ENCODE data around the gene LEFTY2. TPM values are rescaled to one million over a fixed set of nuclear protein-coding genes. Genes with fewer than 3 reads are reported as not detected.
"Not testable (repeated sequence)": the region's sequence is repeated elsewhere in the genome, so short reads cannot be mapped to it uniquely, and the experiment has no call there.

LEFTY2 gene
- total and polyA plus RNA-seq, 12 donors, result 0.23 to 1.4 (median 0.56) TPM

DNA sequence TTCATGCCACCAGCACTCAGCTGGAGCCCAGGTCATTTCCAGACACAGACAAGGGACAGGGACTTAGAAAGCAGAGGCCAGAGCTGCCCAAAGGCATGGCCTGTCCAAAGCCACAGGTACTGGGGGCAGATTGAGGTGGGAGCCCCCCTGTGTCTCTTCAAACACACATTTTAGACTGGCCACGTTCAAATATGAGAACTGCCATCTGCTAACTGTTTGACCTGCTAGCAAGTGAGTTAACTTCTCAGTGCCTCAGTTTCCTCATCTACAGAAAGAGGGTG is 862 bp upstream of the LEFTY2 start:
- WGBS, 2 donors, result 22 to 36% methylated on average over 1 of the region's 1 CpG

GRCh38 chr1:225940385-225941151 is 452 bp downstream of the LEFTY2 start:
- Histone ChIP-seq H3K27ac (peak overlapping the region in 9 of 10 donors; percentile 27 to 84 (median 62)), H3K27me3 (no peaks in the 10 kb centered on the region), H3K4me3 (peak overlapping the region in 2 of 10 donors; percentile 8 to 15), H3K9me3 (no peaks in the 10 kb centered on the region), H3K36me3 (no peaks in the 10 kb centered on the region), H3K4me1 (peaks cover 12 to 42% (median 30%) of the 10 kb centered on the region in 9 donors)
- DNase-seq (no peak), ATAC-seq (peak; percentile 16 to 50 (median 38))
- 58 to 64% methylated on average over 25 of the region's 25 CpGs for WGBS, 2 donors
- no peak for TF ChIP-seq CTCF (IDR thresholded peaks at IDR 0.05)
- intact Hi-C loops (cut with DNase I), result no loop called here

More for the DNA sequence above, 862 bp upstream of the LEFTY2 start:
- H3K4me3 ChIP-seq, result no peak overlapping the region
- H3K27ac ChIP-seq, result peak overlapping the region in 6 of 10 donors; percentile 27 to 84 (median 72)
- no peak for DNase-seq
- no peaks in the 10 kb centered on the region for H3K36me3 ChIP-seq
- intact Hi-C loops (cut with DNase I), result no loop called here
- peaks cover 12 to 42% (median 30%) of the 10 kb centered on the region in 9 donors for H3K4me1 ChIP-seq
- ATAC-seq, result peak in 1 of 8 donors; percentile 8
- H3K9me3 ChIP-seq, result no peaks in the 10 kb centered on the region
- no peak for TF ChIP-seq CTCF (IDR thresholded peaks at IDR 0.05)
- no peaks in the 10 kb centered on the region for H3K27me3 ChIP-seq

GRCh38 chr1:225939939-225940310 is 1.1 kb downstream of the LEFTY2 start:
- H3K27me3 ChIP-seq; H3K4me3 ChIP-seq; intact Hi-C loops (cut with DNase I); H3K27ac ChIP-seq; H3K36me3 ChIP-seq; DNase-seq; H3K9me3 ChIP-seq: not testable (repeated sequence)
- ATAC-seq, result peak in 1 of 8 donors; percentile 10
- WGBS, 2 donors, result 75 to 77% methylated on average over 8 of the region's 8 CpGs
- peaks cover 12 to 42% (median 30%) of the 10 kb centered on the region in 9 donors for H3K4me1 ChIP-seq

GRCh38 chr1:225939097-225939938 is 1.7 kb downstream of the LEFTY2 start:
- intact Hi-C loops (cut with DNase I); H3K4me3 ChIP-seq; H3K9me3 ChIP-seq; DNase-seq; H3K27me3 ChIP-seq; H3K27ac ChIP-seq; H3K36me3 ChIP-seq: not testable (repeated sequence)
- ATAC-seq, result peak in 1 of 8 donors; percentile 36
- peaks cover 12 to 39% (median 30%) of the 10 kb centered on the region in 9 donors for H3K4me1 ChIP-seq
- WGBS, 2 donors, result 48 to 55% methylated on average over 44 to 61 of the region's 69 CpGs

DNA sequence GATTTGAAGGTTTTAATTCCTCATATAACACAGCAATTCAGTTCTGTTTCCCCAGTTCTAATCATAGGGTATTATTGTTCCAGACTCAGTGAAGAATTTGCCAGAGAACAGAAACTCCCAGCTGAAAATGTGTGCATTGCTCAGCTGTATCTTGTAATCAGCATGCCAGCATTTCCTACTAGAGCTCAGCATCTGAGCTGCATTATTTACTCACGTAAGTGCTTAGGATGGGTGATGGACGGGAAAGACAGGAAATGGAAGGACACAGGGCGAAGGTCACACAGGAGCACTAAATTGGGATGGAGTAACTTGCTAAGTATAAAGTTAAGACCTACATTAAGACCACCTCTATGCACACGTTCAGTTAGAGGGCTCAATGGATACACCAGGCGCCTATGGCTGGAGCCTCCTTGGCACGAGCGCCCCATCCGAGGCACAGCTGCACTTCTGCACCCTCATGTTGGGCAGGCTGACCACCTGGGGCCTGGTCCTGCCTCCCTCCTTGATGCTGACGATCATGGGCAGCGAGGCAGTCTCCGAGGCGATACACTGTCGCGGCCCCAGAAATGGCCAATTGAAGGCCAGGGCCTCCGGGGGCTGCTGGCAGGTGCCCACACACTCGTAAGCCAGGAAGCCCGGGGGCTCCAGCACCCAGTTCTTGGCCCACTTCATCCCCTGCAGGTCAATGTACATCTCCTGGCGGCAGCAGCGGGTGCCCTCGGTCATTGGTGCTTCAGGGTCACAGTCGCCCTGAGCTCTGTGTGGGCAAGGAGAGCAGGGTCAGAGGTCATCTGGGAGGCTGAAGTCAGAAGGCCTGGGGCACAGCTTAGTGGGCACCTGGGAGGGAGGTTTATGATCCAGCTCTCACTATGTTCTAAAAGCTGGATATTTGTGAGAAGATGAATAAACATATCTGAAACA is 3.7 kb downstream of the LEFTY2 start:
- 95% methylated on average over 21 of the region's 21 CpGs for WGBS, 2 donors
- Histone ChIP-seq H3K27me3 (no peaks in the 10 kb centered on the region), H3K9me3 (no peaks in the 10 kb centered on the region), H3K4me3 (no peak overlapping the region), H3K4me1 (peaks cover 10 to 30% (median 24%) of the 10 kb centered on the region in 9 donors), H3K36me3 (no peaks in the 10 kb centered on the region), H3K27ac (no peak overlapping the region)
- DNase-seq, result no peak
- no peak for ATAC-seq
- intact Hi-C loops (cut with DNase I), result no loop called here
- TF ChIP-seq CTCF (IDR thresholded peaks at IDR 0.05), result no peak

Data from heart right ventricle (tissue), 16 donors.